Stimulated activated CD4-positive, alpha-beta T cell treated with anti-CD3 and anti-CD28 coated beads, Interleukin-4, amount 100 ng/mL, for 48 hours (primary cell): Measurements from ENCODE around the gene GRIN3B.

Experiments
- DNase-seq, 2 donors: peaks; one replicate each; pipeline ENCODE4 v3.0.0-alpha.2; 2020; ENCODE audit warnings: low read depth in 2 of 2

The GRIN3B gene

GRCh38 chr19:1041835-1042685 is 41.8 kb downstream of the GRIN3B start:
- no peak for DNase-seq

- no peak for DNase-seq
Observed at GRCh38 chr19:1042689-1043511, 42.7 kb downstream of the GRIN3B start.

GRCh38 chr19:1045247-1045603 is 45.0 kb downstream of the GRIN3B start:
- peak; percentile 70 to 79 for DNase-seq

- no peak for DNase-seq
Observed at GRCh38 chr19:1046117-1046626, 46.0 kb downstream of the GRIN3B start.

- no peak for DNase-seq
Observed at GRCh38 chr19:1046836-1047695, 46.8 kb downstream of the GRIN3B start.

GRCh38 chr19:1047696-1048147 is 47.5 kb downstream of the GRIN3B start:
- DNase-seq: no peak

GRCh38 chr19:1049106-1049505 is 48.9 kb downstream of the GRIN3B start:
- DNase-seq: no peak

GRCh38 chr19:1049800-1050199 is 49.6 kb downstream of the GRIN3B start:
- DNase-seq: no peak

- no peak for DNase-seq
Observed at GRCh38 chr19:1050989-1051788, 51.0 kb downstream of the GRIN3B start.

- no peak for DNase-seq
Observed at GRCh38 chr19:1051791-1052190, 51.6 kb downstream of the GRIN3B start.

- DNase-seq: no peak
Observed at GRCh38 chr19:1052349-1052975, 52.2 kb downstream of the GRIN3B start.

- DNase-seq: no peak
Observed at GRCh38 chr19:1053176-1054101, 53.2 kb downstream of the GRIN3B start.

- DNase-seq: no peak
Observed at GRCh38 chr19:1054102-1055027, 54.1 kb downstream of the GRIN3B start.

- no peak for DNase-seq
Observed at GRCh38 chr19:1055028-1055425, 54.8 kb downstream of the GRIN3B start.

- no peak for DNase-seq
Observed at GRCh38 chr19:1055886-1056620, 55.8 kb downstream of the GRIN3B start.

GRCh38 chr19:1057176-1057855 is 57.1 kb downstream of the GRIN3B start:
- DNase-seq: no peak

- DNase-seq: no peak
Observed at GRCh38 chr19:1058112-1058511, 57.9 kb downstream of the GRIN3B start.
